HUDEP-2 (cell line): ENCODE data around the gene AIPL1.

Experiments used
- DNase-seq, 76 experiments: peaks; one replicate each; lab custom pipeline; 2025; ENCODE audit not compliant: unreplicated experiment in 76 of 76; lab: John Stamatoyannopoulos, UW

AIPL1 gene

DNA sequence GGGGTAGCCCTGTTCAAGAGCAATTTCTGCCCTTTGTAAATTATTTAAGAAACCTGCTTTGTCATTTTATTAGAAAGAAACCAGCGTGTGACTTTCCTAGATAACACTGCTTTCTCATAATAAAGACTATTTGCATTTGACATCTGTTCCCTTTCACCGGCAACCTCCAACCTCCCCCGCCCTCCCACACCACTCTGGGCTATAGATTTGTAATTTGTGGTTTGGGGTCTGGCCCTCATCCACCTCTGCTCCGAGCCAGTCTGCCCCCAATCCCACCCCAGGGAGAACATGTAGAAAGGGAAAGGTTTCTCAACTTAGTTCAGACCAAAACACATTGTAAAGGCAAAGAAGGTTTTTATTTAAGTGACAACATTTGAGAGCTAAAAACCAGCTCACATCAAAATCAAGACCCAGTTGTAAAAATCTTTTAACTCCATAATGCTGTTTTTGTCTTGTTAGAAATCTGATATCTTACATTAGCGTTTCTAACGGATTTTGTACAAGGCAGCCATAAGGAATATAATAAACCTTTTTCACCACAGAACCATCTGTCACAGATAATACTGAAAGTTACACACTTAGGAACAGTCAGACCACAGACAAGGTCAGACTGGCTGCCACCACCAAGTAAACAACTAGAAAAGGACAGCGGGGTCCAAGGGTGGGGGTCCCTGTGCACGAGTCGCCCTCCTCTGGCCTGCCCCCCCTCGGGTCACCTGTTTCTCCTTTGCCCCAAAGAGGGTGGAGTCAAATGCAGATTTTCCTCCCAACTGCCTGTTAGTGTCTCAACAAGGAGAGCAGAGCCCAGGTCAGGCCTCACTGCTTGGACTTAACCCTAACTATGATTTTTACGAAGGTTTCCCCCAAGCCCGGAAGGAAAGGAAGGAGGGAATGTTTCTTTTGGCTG is 16.3 kb upstream of the AIPL1 start:
- DNase-seq: peak in 3 of 76 experiments; percentile 9 to 15 (median 11)

DNA sequence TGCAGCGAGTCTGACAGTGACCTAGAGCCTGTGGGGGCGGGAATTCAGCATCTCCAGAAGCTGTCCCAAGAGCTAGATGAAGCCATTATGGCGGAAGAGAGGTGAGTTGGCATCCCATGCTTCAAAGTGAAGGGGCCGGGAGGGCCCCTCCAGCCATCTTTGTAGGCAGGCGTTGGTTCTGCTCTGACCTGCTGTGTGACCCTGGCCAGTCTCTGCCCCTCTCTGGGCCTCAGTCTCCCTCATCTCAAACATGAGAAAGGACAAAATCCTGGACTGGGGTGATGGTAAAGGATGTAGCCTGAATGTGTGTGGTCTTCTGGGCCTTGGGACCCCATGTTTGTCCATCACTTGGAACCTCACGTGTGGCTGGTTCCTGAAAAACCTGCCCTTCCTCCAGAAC is 14.4 kb upstream of the AIPL1 start:
- DNase-seq: no peak

DNA sequence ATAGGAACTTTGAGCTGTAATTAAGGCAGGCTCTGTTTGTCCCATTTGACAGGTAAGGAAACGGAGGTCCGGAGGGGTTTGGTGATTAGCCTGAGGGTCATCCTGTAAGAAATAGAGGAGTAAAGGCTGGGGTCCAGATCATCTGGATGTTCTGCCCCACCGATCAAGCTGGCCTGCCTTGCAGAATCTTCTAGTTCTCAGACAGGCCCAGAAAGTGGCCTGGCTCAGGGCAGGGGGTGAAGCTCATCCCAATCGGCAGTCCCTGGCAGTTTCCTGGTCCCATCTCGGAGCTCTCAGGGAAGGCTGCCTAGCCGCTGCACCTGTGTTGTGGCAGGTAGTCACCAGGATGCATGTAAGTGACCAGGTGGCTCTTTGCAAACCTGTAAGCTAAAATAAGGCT is 13.6 kb upstream of the AIPL1 start:
- no peak for DNase-seq

DNA sequence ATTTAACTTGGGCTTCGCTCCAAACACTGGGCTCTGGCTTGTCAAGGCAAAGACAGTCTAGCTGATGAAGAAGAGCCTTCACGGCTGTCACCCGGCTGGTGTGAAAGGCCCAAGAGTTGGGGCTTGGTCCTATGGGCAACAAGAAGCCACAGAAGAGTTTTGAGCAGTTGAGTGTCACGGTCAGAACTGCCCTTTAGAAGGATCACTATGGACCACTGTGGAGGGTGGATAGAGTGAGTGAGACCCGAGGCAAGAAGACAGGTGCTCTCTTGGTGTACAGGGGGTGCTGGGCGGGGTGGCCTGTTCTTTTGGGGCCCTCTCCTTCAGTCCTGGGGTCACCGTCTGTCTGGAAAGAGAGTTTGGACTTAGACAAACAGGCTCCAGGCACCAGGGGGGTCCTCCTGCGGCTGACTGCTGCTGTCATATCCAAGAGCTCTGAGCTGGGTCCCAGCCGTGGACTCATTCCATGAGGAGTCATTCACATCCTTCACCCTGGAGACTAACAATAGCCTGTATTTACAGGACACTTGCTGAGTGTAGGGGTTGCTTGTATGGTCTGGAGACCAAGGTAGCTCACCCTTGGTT is 11.7 kb upstream of the AIPL1 start:
- no peak for DNase-seq

DNA sequence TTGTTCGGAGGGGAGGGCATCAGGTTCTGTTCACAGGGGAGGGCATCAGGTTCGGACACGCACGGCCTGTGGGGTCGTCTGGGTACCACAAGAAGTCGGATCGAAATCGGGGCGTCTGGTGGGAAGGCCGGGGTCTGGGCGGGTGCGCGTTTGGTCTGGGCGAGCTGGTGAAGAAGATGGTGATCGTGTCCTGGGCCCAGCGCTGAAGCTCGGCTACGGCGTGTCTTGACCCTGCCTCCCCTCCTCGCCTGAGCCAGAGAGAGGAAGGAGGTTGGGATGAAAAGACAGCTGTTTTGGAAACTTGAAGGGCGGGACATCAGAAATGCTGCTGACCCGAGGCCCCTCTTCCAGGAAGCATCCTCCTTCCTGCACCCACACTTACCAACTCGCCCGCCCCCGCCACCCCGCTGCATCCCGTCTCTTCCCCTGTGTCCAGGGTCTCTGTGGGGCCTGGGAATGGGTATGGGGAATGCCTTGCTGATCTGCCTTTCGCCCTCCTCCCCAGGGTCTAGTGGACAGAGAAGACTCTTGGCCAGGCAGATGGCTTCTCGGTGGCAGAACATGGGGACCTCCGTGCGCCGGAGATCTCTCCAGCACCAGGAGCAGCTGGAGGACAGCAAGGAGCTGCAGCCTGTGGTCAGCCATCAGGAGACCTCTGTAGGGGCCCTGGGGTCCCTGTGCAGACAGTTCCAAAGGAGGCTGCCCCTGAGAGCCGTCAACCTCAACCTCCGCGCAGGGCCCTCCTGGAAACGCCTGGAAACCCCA is 9.8 kb upstream of the AIPL1 start:
- no peak for DNase-seq

DNA sequence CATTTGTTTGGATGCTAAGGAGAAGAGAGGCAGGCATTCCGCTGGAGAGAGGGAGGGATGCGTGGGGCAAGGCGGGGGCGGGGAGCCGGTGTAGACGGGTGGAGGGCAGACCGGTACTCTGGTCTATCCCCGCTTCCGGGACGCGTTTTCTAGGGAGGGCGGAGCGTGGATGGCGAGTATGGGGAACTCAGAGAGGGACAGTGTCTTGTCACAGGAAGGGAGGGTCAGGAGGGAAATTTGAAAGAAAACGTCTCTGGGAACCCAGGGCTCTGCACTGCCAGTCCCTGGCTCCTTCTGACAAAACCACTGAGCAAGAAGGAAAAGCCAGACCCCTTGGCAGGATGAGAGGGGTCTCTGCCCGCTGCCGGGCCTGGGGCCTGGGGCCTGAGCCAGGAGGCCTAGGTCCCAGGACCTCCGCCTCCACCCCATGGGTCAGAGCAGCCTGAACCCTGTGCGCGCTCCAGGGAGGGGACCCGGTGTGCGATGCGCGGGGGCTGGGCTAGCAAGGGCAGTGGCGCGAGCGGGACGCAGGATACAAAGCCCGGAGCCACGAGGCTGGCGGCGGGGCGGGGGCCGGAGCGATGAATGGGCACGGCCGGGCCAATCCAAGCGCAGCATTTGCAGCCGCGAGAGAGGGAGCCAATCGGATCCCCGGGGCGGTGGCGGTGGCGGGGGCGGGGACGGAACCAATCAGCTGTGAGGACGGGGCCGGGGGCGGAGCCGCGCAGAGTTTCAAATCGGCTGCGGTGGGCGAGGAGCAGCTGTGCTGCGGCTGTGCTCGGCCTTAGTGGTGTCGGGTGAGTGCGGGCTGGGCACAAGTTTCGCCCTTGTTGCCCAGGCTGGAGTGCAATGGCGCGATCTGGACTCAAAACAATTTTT is 9.0 kb upstream of the AIPL1 start, which contains the start of gene PIMREG:
Gene PIMREG, plus strand, starts transcription at position 764 of the 879 bp plus-strand sequence. CDS start 656 bp downstream, outside the sequence.
- peak in 75 of 76 experiments; percentile 26 to 97 (median 91) for DNase-seq

DNA sequence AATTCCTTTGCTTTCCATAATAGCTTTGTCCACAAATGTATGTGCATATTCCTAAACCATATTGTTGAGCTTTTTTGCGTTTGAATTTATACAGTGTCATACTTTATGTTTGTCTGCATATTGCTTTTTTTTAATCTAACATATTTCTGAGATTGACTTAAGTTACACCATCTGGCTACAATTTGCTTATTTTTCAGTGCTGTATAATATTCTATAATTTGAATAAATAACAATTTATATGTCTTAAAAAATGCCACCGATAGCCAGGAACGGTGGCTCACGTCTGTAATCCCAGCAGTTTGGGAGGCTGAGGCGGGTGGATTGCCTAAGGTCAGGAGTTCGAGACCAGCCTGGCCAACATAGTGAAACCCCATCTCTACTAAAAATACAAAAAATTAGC is 7.9 kb upstream of the AIPL1 start:
- no peak for DNase-seq

DNA sequence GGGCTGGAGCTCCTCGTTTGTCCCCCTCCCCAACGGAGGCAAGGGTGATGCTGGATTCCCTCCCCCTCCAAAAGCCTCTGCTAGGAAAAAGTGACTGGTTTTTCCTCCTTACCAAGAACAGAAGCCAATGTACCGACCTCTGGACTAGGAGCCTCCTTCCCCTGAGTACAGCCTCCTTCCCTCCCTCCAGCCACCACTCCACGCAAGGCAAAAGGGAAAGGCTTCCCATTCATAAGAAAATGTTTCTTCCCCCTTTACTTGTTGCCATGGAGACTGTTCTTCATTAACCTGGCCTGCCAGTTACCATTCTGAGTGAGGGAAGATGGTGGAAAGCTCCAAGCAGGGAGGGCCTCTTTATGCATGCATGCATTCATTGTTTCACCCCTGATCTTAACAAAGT is 5.0 kb upstream of the AIPL1 start:
- no peak for DNase-seq

DNA sequence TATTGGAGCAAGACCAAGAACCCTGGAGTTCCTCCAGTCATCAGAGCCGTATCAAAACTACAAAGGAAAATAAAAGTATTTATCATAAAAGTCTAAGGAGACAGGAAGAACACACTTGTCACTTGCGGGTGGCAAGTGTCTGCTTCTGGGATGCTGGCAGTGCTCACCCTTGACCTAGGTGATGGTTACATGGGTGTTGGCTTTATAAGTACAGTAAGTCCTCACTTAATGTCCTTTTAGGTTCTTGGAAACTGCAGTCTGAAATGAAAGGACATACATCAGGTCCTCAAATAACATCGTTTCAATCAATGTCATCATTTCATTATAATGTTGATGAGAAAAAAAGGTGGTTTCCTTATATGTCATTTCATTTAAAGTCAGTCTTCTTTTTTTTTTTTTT is 3.0 kb upstream of the AIPL1 start:
- no peak for DNase-seq

DNA sequence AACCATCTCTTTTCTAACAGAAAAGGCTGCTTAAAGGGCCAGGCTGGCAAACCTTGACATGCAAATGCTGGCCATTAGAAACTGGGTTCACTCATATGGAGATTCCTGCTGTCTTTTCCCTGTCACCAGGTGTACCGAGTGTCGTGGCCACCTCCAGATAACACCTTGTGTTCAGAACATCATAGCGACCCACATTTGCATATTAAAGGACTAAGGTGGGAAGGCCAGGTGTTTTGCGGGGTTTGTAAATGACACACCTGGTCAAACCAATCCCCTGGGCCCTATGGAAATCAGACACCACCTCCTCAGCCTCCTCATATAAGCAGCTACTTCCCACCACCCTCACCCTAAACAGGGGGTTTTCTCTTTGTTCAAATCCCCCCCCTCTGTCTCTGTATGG is 2.5 kb upstream of the AIPL1 start:
- DNase-seq: no peak

DNA sequence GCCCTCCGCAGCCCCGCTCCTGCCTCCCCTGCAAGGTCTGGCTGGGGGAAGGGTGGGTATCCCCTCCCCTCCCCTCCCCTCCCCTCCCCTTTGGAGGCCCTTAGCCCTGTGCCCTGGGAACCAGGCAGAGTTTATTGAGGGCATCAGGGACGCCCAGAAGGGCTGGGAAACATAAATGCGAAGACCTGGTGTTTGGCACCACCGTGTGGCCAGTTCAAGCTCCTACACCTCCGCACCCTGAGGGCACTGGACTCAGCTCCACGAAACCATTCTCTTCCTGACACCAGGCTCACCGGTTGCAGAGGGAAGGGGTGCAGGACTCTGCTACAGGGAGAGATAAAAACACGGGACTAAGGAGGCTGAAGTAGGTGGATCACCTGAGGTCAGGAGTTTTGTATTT is 1.0 kb upstream of the AIPL1 start:
- DNase-seq: peak in 48 of 76 experiments; percentile 2 to 64 (median 24)

DNA sequence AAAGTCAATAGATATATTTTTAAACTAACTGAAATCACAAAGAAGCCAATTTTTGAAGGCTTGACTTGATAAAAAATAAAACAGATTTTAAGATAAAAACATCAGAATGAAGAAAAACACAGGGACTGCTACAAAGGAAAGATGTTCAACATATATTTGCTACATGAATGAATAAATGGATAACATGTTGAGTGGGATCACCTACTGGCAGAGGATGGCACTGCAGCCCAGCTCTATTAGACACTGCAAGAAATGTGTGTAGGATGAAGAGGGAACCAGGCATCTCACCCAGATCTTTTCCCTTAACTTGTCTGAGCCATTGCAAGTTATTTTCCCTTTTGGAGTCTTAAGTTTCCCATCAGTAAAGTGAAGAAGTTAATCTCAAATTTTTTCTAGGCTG is 4.2 kb downstream of the AIPL1 start:
- no peak for DNase-seq

DNA sequence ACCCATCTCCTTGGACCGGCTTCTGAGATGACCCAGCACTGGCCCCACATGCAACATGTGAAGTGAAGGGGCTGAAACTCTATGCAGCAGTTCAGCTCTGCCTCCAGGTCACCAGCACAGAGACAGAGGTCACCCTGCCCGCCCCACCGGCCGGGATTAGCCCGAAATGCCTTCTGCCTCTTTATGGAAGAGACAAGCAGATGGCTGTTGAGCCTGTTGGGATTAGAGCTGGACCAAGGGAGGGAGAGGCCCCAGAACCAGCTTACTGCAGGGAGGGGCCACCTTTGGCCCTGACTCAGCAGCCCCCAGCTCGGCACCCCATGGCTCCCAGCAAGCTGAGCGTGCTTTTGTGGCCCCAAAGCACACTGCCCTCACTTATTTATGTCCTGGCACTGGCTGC is 5.7 kb downstream of the AIPL1 start:
- DNase-seq: no peak

DNA sequence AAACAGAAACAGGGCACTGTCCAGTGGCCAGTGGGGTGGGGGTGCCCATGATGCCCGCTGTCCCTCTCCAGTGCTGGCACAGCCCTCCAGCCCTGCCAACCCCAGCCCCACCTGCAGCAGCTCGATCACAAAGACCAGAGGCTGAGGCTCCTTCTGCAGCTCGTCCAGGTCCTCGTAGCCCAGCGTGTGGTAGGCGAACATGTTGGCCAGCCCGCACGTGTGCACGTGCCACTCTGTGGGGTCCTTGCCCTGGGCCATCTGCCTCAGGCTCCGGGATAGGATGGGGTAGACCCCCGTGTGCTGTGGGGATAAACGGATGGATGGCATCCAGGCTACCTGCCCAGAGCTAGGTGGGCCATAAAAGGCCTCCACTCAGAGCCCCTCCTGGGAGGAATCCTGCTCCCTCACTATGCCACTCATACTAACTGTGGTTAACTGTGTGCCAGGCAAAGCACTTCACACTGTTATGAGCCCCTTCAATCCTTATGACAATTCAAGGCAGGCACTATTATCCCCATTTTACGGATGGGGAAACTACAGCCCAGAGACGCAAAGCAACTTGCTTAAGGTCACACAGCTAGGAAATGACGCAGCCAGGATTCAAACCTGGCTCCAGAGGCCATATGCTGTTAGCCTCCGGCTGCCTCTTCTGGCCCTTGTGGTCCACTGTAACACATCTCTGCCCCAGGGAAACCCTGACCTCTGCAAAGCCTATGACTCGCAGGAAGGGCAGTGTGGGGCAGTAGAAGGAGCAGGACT is 6.5 kb downstream of the AIPL1 start:
- DNase-seq: no peak

DNA sequence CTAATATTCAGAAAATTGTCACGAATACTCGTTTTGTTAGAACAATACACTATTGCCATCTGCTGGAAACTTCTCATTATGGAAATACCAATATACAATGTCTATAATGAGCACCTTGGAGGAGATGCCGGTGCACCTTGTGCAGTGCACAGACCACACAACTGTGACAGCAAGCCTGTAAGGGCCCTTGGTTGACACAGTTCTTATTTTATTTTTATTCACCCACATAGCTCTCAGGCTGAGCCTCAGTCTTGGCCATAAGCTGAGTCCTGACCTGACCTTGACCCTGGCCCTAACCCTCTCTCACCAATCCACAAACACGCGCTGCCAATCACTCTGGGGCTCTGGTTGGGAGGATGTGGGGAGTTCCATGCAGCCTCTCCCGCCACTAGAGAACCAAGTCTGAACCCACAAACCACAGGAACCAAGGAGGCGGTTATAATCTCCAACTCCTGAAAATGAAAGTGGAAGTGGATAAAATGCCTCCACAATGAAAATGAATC is 7.6 kb downstream of the AIPL1 start:
- no peak for DNase-seq

DNA sequence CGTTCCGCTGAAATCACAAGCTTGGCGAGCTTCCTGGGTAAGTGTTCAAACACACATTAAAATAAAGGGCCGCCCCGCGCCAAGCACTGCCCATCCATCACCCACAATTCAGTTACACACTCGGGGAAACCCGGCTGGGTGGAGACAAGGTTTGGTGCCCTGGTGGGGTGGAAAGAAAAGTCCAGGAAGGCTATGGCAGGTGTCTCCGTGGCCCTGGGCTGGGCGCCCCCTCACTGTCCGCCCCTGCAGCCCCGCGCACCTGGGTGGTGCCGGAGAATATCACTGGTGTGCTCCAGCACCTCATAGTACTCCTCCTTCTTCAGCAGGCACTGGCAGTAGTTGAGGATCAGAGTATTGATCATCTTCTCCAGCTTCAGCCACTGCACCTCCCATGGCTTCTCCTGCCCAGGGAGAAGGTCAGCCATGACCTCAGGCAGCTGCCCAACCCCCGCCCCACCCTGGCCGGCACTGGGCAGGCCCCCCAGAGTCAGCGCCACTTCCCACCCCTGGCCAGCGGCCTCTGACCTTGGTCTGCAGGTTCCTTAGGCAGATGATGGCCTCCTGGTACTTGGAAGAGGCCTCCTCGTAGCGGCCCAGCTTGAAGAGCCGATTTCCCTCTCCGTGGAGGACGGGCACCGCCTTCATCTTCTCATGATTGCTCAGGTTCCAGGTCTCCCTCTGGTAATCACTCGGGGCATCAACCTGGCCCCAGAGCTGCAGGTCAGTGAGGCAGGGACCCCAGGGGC is 8.4 kb downstream of the AIPL1 start:
- DNase-seq: no peak

DNA sequence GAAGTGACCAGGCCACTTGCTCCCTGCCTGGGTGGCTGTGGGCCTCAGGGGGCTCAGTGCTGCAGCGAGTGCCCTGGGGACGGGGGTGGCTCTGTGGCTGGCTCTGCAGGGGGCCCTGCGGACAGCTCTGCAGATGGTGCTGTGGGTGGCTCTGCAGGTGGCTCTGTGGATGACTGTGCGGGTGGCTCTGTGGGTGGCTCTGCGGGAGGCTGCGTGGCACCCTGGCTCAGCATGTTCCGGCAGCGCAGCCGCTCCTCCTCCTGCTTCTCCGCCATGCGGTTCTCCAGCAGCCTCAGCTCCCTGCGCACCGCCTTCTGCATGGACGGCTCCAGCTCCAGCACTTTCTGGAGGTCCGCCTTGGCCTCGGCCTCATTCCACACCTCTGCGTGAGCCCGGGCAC is 9.5 kb downstream of the AIPL1 start:
- no peak for DNase-seq

DNA sequence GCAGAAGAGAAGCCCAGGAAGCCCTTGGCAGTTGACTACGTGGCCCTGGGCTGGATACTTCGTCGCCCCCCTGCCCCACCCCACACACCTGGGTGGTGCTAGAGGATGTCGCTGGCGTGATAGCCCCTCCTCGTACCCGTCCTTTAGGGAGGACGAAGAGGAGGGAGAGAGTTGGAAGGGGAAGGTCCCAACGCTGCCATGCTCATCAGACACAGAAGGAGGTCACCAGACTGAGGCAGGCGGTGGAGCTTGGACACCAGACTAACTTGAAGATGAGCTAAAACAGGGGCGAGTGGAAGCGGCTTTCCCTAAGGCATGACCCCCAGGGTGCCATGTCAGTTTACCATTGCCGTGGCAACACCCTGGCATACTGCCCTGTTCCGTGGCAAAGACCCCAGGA is 11.0 kb downstream of the AIPL1 start:
- DNase-seq: no peak
